ENCODE data around the gene RECK.

RECK gene

DNA sequence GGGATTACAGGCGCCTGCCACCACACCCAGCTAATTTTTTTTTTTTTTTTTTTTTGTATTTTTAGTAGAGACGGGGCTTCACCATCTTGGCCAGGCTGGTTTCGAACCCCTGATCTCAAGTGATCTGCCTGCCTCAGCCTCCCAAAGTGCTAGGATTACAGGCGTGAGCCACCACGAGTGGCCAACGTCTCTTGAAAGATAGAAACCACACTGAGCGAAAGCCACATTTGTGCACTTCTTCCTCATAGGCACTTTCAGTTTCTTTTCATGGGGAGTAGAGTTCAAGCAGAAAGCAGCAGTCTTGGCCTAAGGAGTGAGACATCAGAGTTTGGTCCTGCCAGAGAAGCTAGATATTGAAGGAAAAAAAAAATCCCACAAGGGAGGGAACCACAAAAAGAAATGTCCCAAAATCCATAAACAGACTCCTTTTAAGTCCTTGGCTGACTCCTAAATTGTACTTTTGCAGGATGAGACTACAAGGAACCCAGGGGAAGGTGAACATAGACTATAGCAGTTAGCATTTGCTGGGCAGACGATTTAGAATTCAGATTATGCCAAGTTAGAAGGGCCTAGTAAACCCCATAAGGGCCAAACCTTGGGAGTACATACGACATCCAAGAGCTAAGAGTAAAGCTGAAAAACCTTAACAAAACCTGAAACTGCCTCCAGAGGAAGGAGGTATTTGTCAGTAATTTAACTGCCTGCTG is 55.9 kb downstream of the RECK start:
- TF ChIP-seq, protein P1, sequence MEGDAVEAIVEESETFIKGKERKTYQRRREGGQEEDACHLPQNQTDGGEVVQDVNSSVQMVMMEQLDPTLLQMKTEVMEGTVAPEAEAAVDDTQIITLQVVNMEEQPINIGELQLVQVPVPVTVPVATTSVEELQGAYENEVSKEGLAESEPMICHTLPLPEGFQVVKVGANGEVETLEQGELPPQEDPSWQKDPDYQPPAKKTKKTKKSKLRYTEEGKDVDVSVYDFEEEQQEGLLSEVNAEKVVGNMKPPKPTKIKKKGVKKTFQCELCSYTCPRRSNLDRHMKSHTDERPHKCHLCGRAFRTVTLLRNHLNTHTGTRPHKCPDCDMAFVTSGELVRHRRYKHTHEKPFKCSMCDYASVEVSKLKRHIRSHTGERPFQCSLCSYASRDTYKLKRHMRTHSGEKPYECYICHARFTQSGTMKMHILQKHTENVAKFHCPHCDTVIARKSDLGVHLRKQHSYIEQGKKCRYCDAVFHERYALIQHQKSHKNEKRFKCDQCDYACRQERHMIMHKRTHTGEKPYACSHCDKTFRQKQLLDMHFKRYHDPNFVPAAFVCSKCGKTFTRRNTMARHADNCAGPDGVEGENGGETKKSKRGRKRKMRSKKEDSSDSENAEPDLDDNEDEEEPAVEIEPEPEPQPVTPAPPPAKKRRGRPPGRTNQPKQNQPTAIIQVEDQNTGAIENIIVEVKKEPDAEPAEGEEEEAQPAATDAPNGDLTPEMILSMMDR (IDR thresholded peaks at IDR 0.05; ENCODE audit: insufficient read depth, low read depth, low read length, missing control alignments) = no peak
- DNase-seq (ENCODE audit: low read depth) = peak; percentile 88
- no peak overlapping the region for H3K4me3 ChIP-seq (ENCODE audit: low read depth, low read length)

- no peak for DNase-seq (ENCODE audit: low read depth)
- TF ChIP-seq, protein P1 (IDR thresholded peaks at IDR 0.05; ENCODE audit: insufficient read depth, low read depth, low read length, missing control alignments) = no peak
- no peak overlapping the region for H3K4me3 ChIP-seq (ENCODE audit: low read depth, low read length)
Observed at GRCh38 chr9:36093384-36093783, 56.7 kb downstream of the RECK start.

DNA sequence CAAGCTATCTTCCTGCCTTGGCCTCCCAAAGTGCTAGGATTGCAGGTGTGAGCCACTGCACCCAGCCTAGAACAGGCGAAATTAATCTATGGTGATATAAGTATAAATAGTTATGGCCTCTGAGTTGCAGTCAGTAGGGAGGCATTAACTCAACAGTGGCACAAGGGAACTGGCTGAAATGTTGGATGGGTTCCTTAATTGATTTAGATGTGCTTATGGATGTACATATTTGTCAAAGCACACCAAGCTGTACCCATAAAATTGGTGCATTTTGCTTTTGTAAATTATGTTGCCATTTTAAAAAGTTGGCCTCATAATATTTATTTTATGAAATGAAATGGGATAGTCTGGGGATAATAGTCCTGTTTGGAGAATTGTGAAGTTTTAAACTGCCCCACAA is 63.0 kb downstream of the RECK start:
- H3K4me3 ChIP-seq (ENCODE audit: low read depth, low read length) = no peak overlapping the region
- DNase-seq (ENCODE audit: low read depth) = no peak
- TF ChIP-seq, protein P1 (IDR thresholded peaks at IDR 0.05; ENCODE audit: insufficient read depth, low read depth, low read length, missing control alignments) = no peak

DNA sequence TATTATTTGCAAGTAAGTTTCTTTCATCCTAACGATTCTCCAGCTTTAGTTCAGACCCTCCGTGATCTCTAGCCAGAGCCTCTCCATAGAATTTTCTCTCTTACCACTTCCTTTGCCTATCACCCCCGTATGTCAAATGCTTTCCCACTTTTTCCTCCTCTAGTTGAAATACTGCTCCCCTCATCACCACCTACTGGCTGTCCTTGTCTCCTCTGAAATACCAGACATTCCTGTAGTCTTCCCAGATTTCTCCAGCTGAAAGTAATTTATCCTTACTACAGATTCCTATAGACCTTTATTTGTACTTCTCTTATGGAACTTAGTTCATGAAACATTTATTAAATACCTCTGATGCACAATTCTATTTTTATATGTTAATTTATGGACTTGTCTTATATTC is 63.8 kb downstream of the RECK start:
- no peak overlapping the region for H3K4me3 ChIP-seq (ENCODE audit: low read depth, low read length)
- TF ChIP-seq, protein P1 (IDR thresholded peaks at IDR 0.05; ENCODE audit: insufficient read depth, low read depth, low read length, missing control alignments) = no peak
- no peak for DNase-seq (ENCODE audit: low read depth)

DNA sequence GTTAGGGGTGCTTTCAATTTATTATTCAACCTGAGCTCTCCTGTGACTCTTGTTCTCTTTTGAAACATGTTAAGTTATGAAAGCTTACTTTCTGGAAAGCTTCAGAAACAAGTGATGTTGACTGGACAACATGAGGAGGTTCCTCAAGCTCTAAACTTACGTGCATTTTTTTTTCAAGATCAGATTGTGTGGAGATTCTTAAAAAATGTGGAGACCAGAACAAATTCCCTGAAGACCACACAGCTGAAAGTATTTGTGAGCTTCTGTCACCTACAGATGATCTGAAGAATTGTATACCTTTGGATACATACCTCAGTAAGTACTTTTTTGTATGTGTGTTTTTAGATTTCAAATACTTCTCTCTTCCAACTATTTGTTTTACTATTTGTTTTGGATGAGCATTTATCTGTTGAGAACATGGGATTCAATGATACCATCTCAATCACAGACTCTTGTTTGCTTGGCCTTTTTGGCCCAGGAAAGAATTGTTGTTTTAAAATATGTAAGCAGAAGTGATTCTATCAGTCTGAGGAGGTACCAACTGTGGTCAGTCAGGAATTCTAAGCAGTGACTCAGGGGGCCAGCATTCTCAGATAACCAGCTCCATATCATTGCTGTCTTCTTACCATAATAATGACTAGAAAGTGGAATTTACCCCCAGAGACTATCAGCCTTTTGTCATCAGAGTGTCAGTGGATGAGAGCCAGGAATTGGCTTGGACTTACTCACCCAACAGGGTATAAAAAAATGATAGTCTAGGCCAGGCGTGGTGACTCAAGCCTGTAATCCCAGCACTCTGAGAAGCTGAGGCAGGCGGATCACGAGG is 65.4 kb downstream of the RECK start:
- H3K4me3 ChIP-seq (ENCODE audit: low read depth, low read length) = no peak overlapping the region
- TF ChIP-seq, protein P1 (IDR thresholded peaks at IDR 0.05; ENCODE audit: insufficient read depth, low read depth, low read length, missing control alignments) = no peak
- no peak for DNase-seq (ENCODE audit: low read depth)

- DNase-seq (ENCODE audit: low read depth) = peak; percentile 88
- TF ChIP-seq, protein P1 (IDR thresholded peaks at IDR 0.05; ENCODE audit: insufficient read depth, low read depth, low read length, missing control alignments) = peak; percentile 89
- H3K4me3 ChIP-seq (ENCODE audit: low read depth, low read length) = no peak overlapping the region
Observed at GRCh38 chr9:36102742-36103495, 66.2 kb downstream of the RECK start.
